Lung (tissue), 12 donors: ENCODE data around the gene RXRA. TPM values are rescaled to one million over a fixed set of nuclear protein-coding genes. Genes with fewer than 3 reads are reported as not detected.

Experiments used
- ATAC-seq: fragments of 200-7000 bp; cut with Tn5 transposase; one replicate; pipeline ENCODE4 v1.9.1; 2020; ENCODE audit warnings: moderate number of reproducible peaks; ENCODE audit not compliant: insufficient read depth, low FRiP score
- DNase-seq, 3 donors: peaks; one replicate each; pipeline ENCODE4 v3.0.0-alpha.2; 2013 to 2017
- H3K27ac ChIP-seq, 2 donors: one replicate each; pipeline ENCODE4 v1.5.1; 2013; ENCODE audit warnings: mild to moderate bottlenecking in 2 of 2, moderate library complexity in 2 of 2, control low read depth in 1 of 2, inconsistent platforms in 1 of 2, low read depth in 1 of 2, low read length in 1 of 2
- H3K27me3 ChIP-seq, 3 donors: one replicate each; pipeline ENCODE4 v1.5.1; 2013; ENCODE audit warnings: low read length in 2 of 3; ENCODE audit not compliant: control insufficient read depth in 3 of 3, insufficient read depth in 3 of 3
- H3K36me3 ChIP-seq, 4 donors: one replicate each; pipeline ENCODE4 v1.5.1; 2013; ENCODE audit warnings: low read length in 4 of 4, mild to moderate bottlenecking in 1 of 4, moderate library complexity in 1 of 4; ENCODE audit not compliant: control insufficient read depth in 4 of 4, insufficient read depth in 4 of 4
- H3K4me1 ChIP-seq, 5 donors: one replicate each; pipeline ENCODE4 v1.5.1; 2013; ENCODE audit warnings: low read length in 5 of 5, mild to moderate bottlenecking in 2 of 5, moderate library complexity in 1 of 5; ENCODE audit not compliant: control insufficient read depth in 5 of 5, insufficient read depth in 5 of 5
- H3K4me3 ChIP-seq: one replicate; pipeline ENCODE4 v1.5.1; 2013; ENCODE audit warnings: mild to moderate bottlenecking, control low read depth, moderate library complexity
- H3K9ac ChIP-seq, 2 donors: one replicate each; pipeline ENCODE4 v1.5.1; 2013; ENCODE audit warnings: low read length in 2 of 2, control low read depth in 1 of 2; ENCODE audit not compliant: insufficient read depth in 1 of 2
- H3K9me3 ChIP-seq, 4 donors: one replicate each; pipeline ENCODE4 v1.5.1; 2013; ENCODE audit warnings: low read length in 3 of 4, mild to moderate bottlenecking in 1 of 4, moderate library complexity in 1 of 4; ENCODE audit not compliant: control insufficient read depth in 4 of 4, insufficient read depth in 3 of 4
- WGBS, 2 donors: extraction: QIAGEN DNeasy Blood & Tissue Kit; methylation state at CpG; one replicate each; pipeline ENCODE4 v1.1.7; 2013; 5-methylcytosine and 5-hydroxymethylcytosine counted together
- polyA plus RNA-seq, 2 donors: library from polyadenylated mRNA; stranded (reverse); fragments of 200-250 nt; gene quantifications; one replicate each; pipeline ENCODE4 v1.2.1, GENCODE V29; 2013
- total RNA-seq, 2 donors: library from RNA; depleted of rRNA in 1 of 2; stranded (reverse); fragments of >200 nt in 1 of 2; gene quantifications; one replicate each; pipeline ENCODE4 v1.2.1, GENCODE V29; 2014 to 2021
- TF ChIP-seq, protein P1 (sequence below): IDR thresholded peaks from 2 replicates; pipeline ENCODE4 v1.5.1; 2012; ENCODE audit warnings: mild to moderate bottlenecking; ENCODE audit errors: control extremely low read depth, extremely low read depth
- donor health status: control.
- donor health status: control.
- donor health status: Bipolar disorder and iron deficiency.
- donor health status: healthy.
- donor health status: DM: yes; HTN: yes; CAD: no.

RXRA gene
- total and polyA plus RNA-seq, 4 donors = 24.2 to 85.2 (median 52.2) TPM

GRCh38 chr9:134324359-134325095, 1.7 kb upstream of the RXRA start:
- H3K9ac ChIP-seq = no peak overlapping the region
- no peak overlapping the region for H3K4me3 ChIP-seq
- H3K4me1 ChIP-seq = peaks cover 7 to 66% (median 25%) of the 10 kb centered on the region in 5 donors
- WGBS, 2 donors = 63 to 71% methylated on average over 17 of the region's 17 CpGs
- ATAC-seq = no peak
- H3K9me3 ChIP-seq = no peaks in the 10 kb centered on the region
- peak overlapping the region; percentile 96 for H3K27ac ChIP-seq
- no peak for DNase-seq
- H3K36me3 ChIP-seq = no peaks in the 10 kb centered on the region
- H3K27me3 ChIP-seq = no peaks in the 10 kb centered on the region
- TF ChIP-seq, protein P1, sequence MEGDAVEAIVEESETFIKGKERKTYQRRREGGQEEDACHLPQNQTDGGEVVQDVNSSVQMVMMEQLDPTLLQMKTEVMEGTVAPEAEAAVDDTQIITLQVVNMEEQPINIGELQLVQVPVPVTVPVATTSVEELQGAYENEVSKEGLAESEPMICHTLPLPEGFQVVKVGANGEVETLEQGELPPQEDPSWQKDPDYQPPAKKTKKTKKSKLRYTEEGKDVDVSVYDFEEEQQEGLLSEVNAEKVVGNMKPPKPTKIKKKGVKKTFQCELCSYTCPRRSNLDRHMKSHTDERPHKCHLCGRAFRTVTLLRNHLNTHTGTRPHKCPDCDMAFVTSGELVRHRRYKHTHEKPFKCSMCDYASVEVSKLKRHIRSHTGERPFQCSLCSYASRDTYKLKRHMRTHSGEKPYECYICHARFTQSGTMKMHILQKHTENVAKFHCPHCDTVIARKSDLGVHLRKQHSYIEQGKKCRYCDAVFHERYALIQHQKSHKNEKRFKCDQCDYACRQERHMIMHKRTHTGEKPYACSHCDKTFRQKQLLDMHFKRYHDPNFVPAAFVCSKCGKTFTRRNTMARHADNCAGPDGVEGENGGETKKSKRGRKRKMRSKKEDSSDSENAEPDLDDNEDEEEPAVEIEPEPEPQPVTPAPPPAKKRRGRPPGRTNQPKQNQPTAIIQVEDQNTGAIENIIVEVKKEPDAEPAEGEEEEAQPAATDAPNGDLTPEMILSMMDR = no peak

DNA sequence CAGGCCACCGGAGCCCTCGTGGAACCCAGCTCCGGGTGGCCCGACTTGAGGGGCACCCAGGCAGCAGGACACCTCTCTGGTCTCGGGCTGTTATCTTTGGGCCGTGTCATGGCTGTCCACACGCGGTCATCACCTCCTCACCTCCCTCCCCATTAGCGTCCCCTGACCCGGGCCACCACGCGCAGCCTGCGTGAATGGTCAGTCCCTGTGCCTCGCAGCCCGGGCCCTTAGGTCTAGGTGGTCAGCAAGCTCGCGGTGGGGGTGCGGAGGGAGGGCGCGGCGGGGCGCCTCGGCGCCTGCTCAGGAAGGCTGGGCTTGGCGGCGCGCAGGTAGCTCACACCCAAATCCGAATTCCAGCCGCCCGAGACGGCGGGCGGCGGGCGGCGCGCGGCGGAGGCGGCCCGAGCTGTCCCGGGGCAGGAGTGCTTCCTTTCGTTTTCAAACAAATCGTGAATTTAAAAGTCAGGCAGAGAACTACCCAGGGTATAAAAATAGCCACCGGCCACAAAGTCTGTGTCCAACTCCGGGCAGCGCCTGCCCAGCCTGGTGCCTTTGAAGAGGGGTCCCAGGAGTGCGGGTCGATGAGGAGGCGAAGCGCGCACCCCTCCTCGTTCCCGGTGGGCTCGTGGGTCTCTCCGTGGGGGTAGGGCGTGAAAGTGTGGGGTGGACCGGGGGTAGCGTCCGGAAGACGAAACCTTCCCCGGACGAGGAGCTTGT, 1.0 kb upstream of the RXRA start:
- TF ChIP-seq, protein P1 = no peak
- peak; percentile 74 to 87 (median 78) for DNase-seq
- Histone ChIP-seq H3K4me1 (peaks cover 7 to 66% (median 32%) of the 10 kb centered on the region in 5 donors), H3K36me3 (no peaks in the 10 kb centered on the region), H3K27me3 (no peaks in the 10 kb centered on the region), H3K4me3 (peak overlapping the region; percentile 55), H3K9ac (peak overlapping the region; percentile 77 to 82), H3K27ac (peak overlapping the region; percentile 96), H3K9me3 (no peaks in the 10 kb centered on the region)
- ATAC-seq = peak; percentile 16
- WGBS, 2 donors = 4 to 5% methylated on average over 62 to 63 of the region's 63 CpGs

DNA sequence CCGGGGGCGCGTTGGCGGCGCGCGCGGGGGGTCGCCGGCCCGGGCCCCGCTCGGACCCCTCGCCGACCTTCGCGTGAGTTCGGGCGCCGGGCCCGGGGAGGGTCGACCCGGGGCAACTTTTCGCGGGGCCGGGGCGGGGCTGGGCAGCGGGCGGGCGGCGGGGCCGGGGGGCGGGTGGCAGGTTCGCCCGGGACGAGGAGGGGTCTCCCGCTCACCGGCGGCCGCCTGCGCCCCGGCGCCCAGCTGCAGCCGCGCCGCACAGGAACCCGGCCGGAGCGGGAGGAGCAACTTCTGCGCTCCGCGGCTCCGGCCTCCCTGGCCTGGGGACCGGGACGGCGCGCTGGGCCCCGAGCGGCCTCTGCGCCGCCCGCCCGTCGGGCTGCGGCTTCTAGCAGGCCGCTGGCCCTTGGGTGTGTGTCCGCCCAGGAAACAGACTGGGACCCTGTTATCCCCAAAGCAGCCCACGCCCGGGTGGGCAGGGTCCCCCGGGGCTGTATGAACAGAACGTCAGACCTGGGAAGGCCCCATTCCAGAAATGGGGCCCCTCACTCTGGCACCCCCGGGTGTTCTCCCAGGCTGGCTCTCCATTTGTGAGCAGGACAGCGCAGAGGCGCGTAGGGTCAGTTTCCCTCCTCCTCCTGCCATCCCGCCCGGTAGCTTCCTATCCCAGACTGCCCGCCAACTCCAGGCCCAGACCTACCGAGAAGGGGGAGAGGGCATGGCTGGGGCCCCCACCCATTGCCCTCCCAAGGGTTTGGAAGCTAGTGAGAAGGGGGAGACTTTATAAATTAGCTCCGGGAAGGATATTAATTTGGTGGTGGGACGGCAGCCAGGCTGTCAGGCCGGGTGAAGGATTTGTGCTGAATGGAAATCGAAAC, 708 bp downstream of the RXRA start:
- TF ChIP-seq, protein P1 = no peak
- DNase-seq (no peak), ATAC-seq (no peak)
- peak overlapping the region; percentile 37 to 42 for H3K9ac ChIP-seq
- 2% methylated on average over 32 to 83 of the region's 83 CpGs for WGBS, 2 donors
- H3K9me3 ChIP-seq = no peaks in the 10 kb centered on the region
- H3K36me3 ChIP-seq = no peaks in the 10 kb centered on the region
- H3K4me1 ChIP-seq = peaks cover 7 to 56% (median 41%) of the 10 kb centered on the region in 5 donors
- peak overlapping the region; percentile 79 to 92 for H3K27ac ChIP-seq
- no peaks in the 10 kb centered on the region for H3K27me3 ChIP-seq
- H3K4me3 ChIP-seq = peak overlapping the region; percentile 64
